Islet precursor cell (in vitro differentiated cells): ENCODE data around the gene CMTM3.
A peak's percentile ranks its signal among the peaks of the same experiment; 100 is the strongest.
"Not testable (repeated sequence)": the region's sequence is repeated elsewhere in the genome, so short reads cannot be mapped to it uniquely, and the experiment has no call there.

Experiments used
- DNase-seq: peaks from one replicate; pipeline ENCODE4 v3.0.0-alpha.2; 2018

The CMTM3 gene

DNA sequence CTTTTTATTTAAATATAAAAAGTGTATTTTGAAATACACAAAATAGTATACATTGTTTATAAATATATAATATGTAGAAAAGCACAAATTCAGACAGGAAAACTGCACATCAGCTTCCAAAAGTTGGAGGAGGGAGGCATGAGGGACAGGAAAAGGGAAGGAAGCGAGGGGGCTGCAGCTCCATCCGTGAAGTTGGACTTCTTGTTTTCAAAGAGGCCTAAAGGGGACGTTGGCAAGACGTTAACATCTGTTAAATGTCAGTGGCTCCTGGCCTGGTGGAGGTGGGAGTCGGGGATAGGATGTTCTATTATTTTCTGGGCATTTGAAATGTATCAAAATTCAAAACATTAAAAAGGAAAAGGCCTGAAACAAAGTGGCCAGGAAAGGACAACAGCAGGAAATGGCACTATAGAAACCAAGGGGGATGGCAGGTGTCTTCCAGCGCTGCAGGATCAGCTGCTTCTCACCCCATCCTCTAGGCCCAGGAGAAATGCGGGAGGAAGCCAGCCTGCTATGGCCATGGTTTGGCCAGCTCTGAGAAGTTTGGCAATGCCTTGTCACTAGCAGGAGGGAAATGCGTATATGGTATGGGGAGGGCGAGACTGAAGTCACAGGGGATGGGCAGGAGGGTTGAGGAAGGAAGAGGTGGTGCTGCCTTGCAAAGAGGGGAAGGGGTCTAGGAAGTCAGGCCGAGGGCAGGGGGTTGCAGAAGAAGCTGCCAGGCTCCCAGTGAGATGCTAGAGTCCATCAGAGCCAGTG lies 18.8 kb upstream of the CMTM3 start:
- no peak for DNase-seq

DNA sequence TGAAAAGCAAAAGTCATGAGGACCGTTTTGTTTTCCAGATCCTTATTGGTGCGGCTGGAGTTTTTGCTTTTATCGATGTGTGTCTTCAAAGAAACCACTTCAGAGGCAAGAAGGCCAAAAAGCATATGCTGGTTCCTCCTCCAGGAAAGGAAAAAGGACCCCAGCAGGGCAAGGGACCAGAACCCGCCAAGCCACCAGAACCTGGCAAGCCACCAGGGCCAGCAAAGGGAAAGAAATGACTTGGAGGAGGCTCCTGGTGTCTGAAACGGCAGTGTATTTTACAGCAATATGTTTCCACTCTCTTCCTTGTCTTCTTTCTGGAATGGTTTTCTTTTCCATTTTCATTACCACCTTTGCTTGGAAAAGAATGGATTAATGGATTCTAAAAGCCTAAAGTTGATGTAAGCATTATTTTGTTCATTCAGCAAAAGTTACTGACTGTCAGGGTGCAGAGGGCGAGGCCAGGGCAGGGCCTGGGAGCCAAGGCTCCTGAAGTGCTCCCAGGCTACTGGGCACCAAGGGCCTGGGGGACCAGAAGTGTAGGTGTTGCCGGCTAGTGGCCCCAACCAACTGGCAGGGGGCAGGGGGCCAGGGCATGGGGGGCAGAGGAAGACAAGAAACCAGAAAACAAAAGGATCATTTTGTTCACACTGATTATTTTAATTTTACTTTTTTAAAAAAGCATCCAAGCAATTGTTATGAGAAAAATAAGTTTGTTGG lies 16.5 kb upstream of the CMTM3 start:
- peak; percentile 17 for DNase-seq

DNA sequence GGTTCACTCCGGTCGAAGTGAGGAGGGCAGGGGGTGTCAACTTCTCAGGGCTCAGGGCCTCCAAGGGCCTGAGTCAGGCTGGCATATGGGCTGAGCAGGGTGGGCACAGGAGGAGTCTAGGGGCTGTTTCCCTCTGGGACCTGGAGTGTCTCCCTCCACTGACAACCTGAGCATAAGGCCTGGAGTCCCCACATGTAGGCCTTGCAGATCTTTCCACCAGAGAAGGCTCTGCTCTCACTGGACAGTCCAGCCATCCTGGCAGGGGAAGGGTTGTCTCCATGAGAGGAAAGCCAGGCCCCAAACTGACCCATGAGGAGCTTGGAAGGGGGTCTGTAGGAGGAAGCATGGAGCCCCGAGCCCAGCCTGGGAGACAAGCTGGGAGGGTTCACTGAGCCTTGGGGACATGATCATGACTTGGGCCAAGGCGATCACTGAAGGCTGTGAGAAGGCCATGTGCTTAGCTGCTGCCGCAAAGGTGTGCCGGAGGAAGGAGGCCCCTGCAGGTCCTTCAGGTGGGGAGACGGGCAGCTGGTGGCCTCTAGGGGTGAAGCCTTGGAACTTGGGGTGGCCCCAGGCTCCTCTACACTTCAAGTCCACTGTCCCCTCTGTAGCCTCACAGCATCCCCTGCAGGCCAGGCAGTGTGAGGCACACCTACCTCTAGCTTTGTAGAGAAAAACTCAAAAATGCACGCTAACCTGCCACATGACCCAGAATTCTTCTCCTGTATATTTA lies 15.4 kb upstream of the CMTM3 start:
- no peak for DNase-seq

DNA sequence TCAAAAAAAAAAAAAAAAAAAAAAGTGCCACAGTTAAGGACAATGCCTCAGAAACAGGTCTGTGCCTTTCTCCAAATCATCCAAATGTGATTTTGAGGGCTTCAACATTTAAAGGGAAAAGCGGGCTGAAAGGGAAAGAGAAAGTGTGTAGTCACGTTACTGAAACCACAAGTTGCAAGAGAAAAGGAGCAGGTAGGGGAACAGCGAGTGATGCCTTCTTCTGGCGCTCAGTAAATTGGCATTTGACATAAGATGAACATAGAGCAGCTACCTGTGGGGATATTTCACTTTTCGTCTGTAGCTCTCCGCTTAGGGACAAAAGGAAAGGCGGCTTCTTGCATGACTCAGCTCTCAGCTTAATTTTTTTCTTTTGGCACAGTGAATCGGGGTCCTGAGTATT lies 14.2 kb upstream of the CMTM3 start:
- no peak for DNase-seq

DNA sequence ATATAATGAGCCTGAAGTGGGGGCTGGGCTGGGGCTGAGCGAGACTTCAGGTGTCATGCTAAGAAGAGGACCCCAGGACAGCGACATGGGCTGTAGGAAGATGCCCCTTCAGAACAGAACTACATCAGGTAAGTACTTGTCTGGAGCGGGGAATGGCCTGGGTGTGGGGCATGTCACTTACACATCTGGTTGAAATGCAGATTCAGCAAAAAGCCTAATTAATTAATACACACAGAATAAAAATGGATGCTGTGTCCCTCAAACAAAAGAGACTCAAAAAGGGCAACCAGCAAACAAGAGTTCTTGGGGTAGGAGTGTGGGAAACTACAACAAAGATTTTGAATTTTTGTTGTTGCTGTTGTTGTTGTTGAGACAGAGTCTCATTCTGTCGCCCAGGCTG lies 13.5 kb upstream of the CMTM3 start:
- no peak for DNase-seq

DNA sequence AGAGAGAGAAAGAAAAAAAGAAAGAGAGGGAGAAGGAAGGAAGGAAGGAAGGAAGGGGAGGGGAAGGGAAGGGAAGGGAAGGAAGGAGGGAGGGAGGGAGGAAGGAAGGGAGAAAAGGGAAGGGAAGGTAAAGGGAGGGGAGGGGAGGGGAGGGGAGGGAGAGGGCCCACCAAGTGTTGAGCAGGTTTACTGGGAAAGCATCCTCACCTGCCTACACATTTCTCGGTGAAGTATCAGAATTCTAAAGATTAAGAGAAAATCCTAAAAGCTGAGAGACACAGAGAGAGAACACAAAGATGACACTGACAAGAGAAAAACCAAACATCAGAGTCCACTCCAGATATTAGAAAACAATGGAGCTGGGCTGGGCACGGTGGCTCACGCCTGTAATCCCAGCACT lies 12.3 kb upstream of the CMTM3 start:
- DNase-seq = no peak

DNA sequence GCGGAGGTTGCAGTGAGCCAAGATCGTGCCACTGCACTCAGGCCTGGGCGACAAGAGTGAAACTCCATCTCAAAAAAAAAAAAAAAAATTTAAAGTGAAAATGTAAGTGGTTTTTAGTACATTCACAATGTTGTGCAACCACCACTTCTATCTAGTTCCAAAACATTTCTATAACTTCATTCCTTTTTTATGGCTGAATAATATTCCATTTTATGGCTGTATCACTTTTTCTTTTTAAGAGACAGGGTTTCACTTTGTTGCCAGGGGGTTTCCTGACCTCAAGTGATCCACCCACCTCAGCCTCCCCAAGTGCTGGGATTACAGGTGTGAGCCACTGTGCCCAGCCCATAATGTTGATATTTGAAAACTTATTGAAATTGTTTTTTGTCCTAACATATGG lies 11.7 kb upstream of the CMTM3 start:
- DNase-seq = no peak

DNA sequence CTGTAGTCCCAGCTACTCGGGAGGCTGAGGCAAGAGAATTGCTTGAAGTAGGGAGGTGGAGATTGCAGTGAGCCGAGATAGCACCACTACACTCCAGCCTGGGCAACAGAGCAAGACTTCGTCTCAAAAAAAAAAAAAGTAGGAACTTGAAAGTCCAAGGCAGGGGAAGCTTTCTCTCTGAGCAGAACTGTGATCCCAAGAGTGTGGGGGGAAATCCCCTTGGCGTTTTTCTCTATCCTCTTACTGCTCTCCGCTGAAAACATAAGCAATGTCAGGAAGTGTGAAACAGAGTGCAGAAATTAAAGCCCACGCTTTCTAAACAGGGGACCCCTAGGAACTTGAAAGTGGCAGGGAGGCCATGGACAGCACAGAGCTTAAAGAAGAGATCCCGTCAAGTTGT lies 9.8 kb upstream of the CMTM3 start:
- no peak for DNase-seq

DNA sequence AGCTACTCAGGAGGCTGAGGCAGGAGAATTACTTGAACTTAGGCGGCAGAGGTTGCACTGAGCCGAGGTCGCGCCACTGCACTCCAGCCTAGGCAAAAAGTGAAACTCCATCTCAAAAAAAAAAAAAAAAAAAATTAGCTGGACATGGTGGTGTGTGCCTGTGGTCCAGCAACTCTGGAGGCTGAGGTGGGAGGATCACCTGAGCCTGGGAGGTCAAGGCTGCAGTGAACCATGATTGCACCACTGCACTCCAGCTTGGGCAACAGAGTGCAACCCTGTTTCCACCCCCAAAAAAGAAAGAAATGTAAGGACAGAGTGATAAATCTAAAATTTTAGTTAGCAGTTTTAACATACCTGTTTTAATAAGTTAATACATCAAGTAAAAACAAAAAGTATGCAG lies 7.9 kb upstream of the CMTM3 start:
- not testable (repeated sequence) for DNase-seq

DNA sequence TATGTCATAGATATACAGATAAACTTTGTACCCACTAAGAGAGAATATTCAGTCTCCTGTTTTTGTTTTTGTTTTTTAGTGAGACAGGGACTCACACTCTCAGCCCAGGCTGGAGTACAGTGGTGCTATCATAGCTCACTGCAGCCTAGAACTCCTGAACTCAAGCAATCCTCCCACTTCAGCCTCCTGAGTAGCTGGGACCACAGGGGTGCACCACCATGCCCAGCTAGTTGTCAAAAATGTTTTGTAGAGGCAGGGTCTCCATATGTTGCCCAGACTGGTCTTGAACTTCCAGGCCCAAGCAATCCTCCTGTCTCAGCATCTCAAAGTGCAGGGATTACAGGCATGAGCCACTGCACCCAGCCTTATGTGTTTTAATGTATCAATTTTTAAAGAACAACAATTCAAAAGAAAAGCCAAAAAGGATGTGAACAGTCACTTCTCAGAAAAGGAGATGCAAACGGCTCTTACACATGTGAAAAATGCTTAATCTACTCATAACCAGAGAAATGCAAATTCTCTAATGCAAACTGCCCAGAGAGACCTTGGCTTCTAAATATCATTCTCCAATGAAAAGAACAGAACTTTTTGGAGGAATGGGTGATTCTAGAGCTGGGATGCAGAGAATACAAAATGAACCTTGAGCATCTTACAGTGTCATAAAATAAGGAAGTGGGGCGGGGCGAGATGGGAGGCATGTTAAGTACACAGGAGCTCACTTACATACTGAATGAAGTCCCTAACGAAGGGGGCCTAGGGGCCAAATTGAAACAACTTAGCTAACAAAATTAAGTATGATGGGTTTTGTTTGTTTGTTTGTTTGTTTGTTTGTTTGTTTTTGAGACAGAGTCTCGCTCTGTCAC lies 7.3 kb upstream of the CMTM3 start:
- DNase-seq = no peak

DNA sequence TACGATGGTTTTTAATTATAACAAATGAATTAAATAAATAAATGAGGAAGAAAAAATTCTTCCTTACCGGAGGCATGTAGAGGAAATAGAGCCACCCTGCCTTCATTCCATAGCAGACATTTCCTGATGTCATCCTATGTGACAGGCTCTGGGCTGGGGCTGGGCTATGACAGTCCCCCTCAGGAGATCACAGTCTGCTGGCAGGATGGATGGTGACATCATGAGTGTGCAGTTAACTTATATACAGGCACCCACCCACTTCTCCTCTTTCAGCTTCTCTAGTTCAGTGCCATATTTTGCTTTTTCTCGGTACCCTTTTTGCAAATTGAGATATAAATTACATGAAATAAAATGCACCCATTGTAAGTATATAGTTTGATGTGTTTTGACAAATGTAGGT lies 6.4 kb upstream of the CMTM3 start:
- DNase-seq = no peak

DNA sequence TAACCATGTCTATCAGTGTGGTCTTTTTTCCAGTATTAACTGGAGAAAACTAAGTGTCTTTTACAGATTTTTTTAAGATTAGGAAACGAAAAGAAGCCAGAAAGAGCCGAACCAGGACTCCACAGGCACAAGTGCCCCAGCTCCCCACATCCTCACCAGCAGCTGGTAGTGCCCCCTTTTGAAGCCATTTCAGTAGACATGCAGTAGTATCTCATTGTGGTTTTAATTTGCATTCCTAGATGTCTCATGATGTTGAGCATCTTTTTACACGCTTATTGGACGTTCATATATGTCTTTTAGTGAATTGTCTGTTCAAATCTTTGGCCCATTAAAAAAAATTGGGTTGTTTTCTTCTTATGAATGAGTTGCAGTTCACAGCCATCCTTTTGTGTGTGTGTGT lies 4.8 kb upstream of the CMTM3 start:
- no peak for DNase-seq

DNA sequence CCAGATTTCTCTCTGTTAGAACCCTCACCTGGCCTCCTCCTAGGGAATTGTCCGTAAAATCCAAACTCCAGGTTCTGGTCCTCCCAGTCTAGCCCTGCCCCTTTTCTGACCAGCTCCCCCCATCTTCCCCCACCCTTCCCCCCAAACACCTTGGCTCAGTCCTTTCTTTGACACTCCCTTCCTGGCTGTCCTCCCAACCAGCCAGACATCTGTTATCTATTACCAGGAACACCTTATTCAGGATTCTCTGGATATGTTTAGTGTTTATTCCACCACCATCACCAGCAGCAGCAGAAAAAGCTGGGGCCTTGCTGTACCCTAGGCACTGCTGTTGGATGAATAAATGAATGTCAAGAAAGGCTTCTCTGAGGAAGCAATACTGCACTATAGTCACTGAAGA lies 4.0 kb upstream of the CMTM3 start:
- no peak for DNase-seq

DNA sequence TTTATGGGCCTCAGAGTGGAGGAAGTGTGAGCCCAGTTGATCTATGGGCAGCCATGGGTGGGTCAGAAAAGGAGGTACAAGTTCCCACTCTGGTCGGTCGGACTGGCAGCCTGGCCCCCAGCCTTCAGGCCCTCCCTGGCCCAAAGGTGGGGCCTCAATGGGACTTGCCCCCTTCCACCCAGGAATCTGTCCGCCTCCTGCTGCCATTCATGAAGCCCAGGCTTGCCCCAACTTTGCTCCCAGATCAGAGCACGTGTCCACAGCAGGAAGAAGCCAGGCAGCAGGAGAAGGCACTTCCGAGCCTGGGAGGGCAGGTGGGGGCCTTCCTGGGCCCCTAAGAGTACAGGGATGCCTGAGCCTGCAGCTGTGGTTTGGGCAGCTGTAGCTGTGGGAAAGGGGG lies 3.0 kb upstream of the CMTM3 start:
- no peak for DNase-seq

DNA sequence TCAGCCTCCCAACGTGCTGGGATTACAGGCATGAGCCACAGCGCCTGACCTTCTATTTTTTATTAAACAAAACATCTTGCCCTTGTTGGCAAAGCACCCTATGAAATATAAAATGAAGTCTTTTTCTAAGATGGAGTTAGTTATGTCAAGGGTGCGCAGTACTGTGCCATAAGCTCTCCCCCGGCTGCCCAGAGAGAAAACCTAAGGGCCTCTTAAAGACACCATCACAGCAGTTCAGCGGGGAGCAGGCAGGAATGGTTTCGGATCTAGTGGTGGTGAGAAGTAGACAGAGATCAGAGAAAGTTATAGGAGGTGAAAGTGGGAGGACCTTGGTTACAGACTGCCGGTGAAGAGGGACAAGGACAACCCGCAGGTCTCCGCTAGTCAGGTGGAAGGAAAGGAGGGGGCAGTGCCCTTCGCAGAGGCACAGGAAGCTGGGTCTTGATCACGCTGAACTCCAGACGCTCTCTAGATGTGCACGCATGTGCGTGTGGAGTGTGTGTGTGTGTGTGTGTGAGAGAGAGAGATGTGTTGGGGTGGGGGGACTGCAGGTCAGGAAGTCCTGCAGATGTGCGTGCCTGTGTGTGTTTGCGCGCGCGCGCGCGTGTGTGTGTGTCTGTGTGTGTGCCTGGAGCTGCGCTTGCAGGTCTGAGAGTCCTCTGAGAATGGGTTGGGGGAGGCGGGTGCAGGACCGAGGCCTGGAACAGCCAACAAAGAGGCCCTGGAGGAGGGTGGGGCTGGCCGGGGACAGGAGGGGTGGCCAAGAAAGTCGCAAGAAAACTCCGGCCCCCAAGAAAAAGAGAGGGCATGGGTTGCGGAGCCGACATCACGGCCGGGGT lies 748 bp upstream of the CMTM3 start:
- no peak for DNase-seq

DNA sequence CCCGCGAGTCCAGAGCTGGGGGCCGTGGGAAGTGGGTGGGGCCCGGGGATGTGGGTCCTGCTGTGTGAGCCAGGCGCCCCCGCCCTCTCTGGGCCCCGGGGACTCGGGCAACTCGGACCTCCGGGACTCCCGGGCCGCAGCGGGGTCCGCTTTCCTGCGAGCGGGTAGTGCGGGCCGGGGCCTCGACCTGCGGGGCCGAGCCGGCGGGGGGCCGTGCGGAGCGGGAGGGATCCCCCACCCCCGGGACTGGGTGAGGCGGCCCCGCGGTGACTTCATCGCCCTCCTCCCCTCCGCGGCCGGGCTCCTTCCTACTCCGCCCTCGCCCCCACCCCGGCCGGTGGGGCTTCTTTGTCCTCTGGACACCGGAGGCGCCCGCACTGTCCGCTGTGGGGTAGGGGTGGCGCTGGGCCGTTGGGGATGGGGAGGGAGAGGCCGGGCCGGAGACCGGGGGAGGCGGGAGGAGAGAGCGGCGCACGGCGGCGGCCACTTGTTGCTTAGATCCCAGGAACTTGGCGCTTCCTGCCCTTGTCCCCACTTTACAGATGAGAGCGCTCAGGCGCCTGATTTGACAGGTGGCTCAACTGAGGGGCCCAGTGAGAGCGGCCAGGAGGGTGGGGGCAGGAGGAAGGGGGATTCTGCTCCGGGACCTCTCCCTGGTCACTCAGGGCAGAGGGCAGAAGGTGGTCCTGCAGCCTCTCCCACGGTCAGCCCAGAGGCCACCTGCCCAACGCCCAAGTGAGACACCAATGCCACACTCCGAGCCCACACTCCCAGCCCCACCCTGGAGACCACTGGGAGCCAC lies 874 bp downstream of the CMTM3 start:
- peak; percentile 73 for DNase-seq

DNA sequence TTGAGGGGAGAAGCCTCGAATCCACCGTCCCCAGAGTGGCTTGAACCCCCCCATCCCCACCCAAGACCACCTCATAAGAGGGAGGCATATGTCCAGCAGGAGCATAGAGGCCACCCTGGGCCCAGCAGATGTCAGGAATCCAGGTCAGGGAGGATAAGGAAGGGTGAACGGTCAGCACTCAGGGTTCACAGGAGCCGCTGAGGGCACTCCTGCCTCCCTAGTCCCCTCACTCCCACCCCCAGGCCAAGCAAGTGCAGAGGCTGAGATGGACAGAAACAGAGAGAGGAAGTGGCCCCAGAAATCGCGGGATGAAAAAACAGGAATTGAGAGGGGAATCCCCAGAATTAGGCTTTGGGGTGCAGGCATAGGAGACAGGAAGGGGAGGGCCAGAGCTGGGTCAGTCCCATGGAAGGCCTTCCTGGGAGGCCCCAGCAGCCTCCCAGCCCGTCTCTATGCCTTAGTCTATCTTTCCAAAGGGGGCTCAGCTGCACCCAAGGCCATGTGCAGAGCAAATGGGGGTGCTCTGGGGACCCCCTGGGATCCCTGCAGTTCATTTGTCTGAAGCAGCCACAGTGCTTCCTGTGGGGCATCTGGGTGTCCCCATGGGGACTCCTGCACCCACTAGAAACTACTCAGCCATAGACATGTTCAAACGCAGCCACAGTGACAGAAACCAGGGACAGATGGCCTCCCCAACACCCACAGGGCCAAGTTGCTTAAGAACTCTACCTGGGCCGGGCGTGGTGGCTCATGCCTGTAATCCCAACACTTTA lies 1.7 kb downstream of the CMTM3 start:
- DNase-seq = no peak

DNA sequence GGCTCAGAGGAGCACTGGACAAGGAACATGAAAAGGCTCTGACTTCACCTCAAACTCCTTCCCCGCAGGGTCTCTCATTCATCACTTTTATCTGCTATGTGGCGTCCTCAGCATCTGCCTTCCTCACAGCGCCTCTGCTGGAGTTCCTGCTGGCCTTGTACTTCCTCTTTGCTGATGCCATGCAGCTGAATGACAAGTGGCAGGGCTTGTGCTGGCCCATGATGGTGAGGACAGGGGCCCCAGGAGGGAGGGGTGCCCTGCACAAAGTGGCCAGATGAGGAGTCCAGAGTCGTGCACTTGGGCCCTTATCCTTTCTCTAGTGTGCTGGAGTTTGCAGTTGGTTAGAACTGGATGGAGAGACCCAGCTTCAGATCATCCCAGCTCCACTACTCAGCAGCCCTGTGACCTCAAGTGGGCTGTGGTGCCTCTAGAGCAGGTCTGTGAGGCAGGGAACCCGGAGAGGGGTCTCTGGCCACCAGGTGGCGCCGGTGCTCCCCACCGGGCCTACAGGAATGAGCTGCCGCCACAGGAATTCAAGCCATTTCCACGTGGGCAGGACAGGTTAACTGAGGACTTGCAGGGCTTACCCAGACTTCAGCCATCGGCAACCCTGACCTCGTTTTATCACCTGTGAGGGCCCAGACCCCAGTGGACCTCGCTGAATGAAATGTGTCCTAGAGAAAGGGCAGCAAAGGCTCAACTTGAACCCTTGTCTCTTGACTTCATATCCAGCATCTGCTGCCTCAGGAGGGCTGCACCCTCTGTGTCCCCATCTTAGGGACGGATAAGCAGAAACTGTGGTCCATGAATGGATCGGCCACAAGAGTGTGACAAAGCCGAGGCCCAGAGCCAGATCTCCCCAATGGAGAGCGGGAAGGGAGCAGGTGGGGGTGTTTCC lies 4.0 kb downstream of the CMTM3 start:
- peak; percentile 98 for DNase-seq

DNA sequence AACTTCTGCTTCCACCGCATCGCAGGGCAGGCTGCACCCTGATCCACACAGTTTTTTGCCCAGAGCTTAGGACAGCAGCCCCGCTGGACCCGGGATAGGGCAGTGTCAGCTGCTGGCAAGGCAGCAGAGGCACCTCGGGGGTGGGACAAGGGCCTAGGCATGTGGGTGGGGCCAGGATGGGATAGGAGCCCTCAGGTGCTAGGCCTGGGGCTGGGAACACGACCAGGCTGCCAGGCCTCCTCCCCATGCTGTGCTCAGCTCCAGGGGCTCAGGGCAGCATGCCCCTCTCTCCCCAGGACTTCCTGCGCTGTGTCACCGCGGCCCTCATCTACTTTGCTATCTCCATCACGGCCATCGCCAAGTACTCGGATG lies 4.6 kb downstream of the CMTM3 start:
- DNase-seq = no peak
